GM21723 (cell line): ENCODE data around the gene CHST3.
"Not testable (repeated sequence)": the region's sequence is repeated elsewhere in the genome, so short reads cannot be mapped to it uniquely, and the experiment has no call there.

Source experiments
- ATAC-seq: cut with Tn5 transposase; IDR thresholded peaks from one replicate; pipeline ENCODE4 v1.9.1; 2021; ENCODE audit warnings: mild to moderate bottlenecking, moderate library complexity; ENCODE audit not compliant: unreplicated experiment

CHST3 gene

DNA sequence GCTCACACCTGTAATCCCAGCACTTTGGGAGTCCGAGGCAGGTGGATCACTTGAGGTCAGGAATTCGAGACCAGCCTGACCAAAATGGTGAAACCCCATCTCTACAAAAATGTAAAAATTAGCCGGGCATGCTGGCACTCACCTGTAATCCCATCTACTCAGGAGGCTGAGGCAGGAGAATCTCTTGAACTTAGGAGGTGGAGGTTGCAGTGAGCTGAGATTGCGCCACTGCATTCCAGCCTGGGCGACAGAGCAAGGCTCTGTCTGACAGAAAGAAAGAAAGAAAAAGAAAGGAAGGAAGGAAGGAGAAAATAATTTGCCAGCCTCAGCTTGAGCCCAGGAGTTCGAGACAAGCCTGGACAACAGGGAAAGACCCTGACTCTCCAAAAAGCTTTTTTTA lies 24.7 kb downstream of the CHST3 start:
- not testable (repeated sequence) for ATAC-seq

DNA sequence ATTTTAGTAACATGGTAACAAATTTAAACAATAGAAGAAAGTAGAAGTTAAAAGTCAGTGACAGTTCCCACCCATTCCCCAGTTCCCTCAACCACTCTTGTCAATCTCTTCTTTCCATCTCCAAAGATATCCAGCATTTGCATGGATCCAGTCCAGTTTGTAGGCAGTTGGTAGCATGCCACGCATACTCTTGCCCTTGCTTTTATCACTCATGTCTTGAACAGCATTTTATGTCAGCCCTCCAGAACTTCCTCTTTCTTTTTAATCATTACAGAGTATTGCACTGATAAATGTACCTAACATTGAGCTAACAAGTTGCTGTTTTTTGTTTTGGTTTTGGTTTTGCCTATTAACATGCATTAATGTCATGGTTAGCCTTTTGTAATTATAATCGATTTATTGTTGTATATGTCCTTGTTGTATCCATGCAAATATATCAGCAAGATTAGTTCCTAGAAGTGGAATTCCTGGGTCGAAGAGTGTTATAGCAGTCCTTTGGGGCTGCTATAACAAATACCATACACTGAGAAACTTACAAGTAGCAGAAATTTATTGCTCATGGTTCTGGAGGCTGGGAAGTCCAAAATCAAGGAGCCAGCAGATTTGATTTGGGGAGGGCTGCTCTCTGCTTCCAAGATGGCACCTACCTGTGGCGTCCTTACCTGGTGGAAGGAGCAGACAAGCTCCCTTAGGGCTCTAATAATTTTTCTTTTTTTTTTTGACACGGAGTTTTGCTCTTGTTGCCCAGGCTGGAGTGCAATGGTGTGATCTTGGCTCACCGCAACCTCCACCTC lies 25.7 kb downstream of the CHST3 start:
- ATAC-seq, result no peak

DNA sequence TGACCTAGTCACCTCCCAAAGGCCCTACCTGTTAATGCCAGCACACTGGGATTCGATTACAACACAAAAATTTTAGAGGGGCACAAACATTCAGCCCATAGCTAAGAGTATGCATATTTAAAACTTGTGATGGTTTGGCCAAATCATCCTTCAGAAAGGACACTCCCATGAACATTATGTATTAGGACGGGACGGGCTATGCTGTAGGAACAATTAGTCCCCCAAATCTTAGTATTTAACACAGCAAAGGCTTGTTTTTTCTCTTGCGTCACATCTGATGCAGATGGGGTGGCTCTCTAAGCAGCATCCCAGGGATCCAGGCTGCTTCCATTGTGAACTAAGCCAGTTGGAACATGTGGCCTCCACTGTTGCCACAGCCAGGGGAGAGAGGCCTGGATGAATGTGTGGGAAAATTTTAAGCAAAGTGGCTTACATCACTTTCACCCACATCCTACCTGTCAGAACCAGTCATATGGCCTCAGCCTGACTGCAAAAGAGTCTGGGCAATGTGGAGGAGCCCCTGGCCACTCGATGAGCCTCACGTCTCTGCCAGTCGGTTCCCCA lies 26.6 kb downstream of the CHST3 start:
- ATAC-seq, result no peak

DNA sequence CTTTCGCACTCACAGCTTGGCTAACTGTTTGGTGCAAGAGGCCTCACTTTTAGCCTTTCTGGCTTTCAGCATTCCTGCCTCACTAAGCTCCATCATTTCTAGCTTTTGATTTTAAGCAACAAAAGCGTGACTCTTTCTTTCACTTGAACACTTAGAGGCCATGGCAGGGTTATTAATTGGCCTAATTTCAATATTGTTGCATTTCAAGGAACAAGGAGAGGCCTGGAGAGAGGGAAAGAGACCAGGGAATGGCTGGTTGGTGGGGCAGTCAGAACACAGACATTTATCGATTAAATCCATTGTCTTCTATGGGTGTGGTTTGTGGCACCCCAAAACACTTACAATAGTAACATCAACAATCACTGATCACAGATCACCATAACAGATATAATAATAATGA lies 31.3 kb downstream of the CHST3 start:
- no peak for ATAC-seq

DNA sequence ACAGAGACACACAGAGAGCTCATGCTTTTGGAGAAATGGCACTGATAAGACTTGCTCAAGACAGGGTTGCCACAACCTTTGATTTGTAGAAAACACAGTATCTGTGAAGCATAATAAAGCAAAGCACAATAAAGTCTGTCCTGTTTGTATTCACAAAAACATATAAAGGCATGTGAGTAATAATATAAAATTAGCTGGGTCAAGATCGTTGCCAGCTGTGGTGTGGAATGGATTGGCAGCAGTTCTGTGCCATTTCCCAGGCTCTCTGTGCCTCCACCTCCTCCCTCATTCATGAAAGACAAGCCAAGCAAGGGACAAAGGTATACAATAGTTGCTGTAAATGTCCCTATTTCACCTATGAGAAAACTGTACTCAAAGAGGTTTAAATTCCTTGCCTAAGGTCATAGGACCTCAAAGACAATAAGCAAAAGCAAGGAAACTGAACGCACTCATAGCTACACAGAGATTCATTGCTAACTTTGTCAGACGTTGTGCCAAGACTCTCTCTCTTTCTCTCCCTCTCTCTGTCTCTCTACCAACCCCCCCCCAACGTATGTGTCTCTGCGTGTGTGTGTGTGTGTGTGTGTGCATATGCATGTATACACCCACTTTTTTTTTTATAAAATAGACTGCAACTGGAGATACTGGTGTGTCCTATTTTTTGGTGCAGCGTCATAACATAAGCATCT lies 31.8 kb downstream of the CHST3 start:
- ATAC-seq, result no peak

DNA sequence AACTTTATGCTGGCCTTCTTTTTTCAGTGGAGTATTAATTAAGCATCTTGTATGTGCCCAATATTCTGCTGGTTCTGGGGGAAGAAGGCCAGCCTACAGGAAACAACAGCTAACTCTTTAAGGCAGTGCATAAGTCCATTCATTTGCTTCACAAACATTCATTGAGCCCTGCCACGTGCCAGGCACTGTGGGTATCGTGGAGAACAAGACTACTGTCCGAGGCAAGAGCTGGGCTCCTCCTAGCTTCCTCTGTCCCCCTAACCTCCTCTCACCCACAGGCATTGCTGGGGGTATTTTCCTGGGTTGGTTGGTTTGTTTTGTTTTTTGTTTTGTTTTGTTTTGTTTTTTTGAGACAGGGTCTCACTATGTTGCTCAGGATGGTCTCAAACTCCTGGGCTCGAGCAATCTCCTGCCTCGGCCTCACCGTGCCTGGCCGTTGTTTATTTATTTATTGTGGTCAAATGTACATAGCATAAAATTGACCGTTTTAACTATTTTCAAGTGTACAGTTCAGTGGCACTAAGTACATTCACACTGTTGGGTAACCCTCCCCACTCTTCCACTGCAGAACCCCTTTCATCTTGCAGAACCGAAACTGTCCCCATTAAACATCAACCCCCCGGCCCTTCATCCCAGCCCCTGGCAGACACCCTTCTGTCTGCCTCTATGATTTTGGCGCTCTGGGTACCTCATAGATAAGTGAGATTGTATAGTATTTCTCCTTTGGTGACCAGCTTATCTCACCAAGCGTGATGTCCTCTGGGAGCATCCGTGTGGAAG lies 32.6 kb downstream of the CHST3 start:
- no peak for ATAC-seq

DNA sequence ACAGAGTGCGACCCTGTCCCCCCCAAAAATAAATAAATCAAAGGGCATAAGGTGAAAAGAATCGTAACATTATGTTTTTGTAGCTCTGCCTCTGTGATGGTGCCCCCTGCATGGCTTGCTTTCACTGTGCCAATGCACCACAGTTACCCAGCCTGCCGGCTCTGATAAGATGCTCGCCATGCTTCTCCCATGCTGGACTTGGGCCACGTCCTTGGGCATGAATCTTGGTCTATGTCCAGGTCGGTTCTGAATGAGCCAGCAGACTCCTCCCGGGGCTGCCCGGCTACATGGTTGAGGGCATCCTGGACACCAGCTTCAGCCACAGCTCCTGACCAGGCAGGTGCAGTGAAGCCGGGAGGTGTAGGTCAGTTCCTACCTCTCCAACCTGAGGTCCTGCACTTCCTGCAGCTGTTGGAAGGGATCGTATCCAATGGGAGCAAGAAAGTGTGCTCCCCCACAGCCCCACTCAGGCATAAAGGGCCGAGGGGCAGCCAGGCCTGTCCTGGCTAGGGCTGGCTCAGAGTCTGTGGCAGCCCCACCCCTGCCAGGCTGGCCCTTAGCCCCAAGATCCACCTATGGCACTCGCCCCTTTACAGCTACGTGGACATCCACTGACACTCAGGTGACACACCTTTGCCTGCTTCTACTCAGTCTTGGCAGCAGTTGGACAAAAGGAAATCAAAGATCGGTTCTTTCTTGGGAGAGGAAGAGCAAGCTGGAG lies 34.1 kb downstream of the CHST3 start:
- no peak for ATAC-seq

DNA sequence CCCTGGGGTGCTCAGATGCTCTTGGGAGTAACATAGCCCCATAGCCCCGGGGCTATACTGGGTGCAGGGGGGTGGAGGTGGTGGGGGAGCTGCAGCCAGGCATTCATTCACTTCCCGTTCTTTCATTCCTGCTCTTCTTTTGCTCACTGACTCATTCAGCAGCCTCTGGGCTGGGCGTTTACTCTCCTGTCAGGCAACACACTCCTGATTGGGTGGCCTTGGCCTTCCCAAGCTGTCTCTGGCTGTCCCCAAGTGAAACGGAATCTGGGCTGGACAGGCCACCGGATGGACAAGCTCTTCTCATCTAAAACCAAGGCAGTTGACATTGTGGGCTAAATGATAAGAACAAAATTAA lies 34.6 kb downstream of the CHST3 start:
- no peak for ATAC-seq

DNA sequence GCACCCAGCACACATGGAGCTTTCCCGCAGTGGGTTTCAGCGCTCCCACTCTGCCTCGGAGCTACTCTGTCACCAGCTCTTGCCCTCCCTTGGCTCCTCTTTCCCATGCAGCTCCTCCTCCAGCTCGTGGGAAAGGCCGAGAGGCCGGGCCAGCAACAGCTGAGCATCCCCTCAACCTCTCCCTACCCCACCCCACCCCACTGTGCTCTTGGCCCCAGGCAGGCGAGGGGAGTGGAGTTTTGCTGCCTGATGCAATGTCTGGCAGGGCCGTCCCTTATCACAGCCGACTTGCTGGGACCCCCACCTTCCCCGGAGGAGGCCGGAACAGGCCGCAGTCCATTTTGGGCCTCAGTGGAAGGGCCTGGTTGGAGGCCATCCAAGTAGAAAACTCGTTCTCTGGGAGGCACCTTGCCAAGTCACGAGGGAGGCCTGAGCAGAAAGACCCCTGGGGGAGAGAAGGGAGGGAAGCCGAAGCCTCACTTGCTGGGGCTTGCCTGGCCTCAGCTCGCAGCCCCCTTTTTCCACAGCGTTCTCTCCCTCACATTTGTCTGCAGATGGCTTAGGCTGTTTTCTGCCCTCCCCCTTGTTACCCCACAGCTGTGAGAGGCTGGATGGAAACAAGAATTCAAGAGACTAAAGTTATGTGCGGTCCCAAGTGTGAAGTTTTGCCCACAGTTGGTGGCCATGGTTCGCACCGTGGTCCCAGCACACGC lies 35.3 kb downstream of the CHST3 start:
- no peak for ATAC-seq

DNA sequence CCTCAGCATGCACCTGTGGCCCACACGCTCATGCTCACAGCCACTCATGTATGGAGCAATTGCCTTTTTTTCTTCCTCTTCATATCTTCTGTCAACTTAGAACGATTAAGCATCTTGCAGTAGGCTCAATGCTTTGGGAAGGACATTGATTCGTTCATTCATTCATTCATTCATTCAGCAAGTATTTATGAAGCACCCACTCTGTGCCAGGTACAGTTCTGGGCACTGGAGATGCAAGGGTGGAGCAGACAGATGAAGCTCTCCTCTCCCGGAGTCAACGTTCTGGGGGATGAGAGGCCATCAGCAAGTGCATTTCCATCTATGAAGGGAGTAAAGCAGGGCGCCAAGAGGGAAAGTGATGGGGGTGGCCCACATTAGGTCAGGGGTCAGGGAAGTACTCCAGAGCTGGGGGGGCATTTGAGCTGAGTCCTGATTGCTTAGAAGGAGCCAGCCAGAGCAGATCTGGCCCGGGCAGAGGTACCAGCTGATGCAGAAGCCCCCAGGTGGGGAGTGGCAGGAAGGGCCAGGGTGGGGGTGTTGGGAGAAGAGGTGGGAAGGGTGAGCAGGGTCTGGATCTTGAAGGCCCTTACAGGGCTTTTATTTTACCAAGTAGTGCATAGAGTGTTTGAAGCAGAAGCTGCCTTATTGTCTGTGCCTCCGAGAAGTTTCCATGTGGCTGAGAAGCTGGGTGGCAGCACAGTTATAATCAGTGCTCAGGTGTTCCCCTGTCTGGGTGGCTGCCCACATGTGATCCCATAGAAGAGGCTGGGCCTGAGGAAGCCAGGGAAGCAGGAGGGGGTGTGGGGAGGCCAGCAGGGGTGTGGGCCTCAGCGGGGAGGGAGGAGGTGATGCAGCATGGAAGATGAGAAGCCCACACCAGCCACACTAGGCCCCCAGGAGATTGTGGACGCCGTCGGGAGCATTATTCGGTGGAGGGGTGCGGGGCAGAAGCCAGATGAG lies 36.2 kb downstream of the CHST3 start:
- ATAC-seq, result no peak

DNA sequence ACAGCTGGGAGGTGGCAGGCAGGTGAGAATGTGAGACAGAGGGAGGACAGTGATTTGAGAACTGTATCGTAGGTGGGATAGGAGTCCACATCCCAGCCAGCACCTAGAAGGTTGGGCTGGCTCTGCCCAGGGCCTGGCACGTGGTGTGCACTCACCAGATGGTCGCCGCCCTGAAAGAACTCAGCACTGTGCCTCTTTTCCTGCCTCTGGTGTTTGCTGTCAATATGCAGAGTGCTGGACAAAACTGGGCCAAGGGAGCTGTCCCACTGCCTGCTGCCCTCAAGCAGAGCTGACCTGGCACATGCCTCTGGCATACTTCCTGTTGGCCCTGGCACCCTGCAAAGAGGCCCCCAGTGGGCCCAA lies 36.8 kb downstream of the CHST3 start:
- ATAC-seq, result no peak

DNA sequence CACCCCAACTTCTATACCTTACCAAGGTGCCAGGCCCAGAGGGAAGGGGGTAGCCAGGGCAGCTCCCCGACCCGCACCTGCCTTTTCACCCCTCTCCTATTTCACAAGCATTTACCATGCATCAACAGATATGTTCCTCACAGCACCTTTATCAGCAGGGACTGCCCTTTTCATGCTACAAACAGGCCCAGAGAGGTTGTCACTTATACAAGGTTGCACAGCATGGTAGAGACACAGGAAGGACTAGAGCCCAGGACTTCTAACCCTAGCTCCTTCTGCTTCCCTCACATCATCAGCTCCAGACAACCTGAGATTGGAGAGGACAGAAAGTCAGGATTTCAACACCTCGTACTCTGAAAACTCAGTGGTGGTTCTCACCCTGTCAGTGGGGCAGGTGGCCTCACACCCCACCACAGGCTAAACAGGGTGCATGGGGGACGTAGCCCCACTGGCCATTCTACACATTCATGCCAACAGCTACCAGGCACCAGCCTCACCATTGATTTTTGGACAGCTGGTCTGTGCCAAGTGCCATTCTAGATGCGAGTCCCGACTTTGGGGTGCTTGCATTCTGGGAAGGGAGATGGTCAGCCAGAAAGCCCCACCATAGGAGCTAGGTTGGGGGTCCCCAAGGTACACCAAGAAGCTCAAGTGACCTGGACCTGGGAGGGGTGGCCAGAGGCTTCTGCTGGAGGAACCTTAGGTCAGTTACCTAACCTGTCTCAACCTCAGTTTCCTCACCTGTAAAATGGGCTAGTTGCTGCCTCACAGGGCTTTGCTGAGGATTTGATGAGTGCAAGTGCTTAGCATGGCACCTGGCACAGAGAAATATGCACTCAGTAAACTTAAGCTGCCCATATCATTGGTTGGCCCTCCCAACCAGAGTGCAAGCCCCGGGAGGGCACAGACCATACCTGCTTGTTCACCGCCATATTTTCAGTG lies 38.4 kb downstream of the CHST3 start:
- no peak for ATAC-seq

DNA sequence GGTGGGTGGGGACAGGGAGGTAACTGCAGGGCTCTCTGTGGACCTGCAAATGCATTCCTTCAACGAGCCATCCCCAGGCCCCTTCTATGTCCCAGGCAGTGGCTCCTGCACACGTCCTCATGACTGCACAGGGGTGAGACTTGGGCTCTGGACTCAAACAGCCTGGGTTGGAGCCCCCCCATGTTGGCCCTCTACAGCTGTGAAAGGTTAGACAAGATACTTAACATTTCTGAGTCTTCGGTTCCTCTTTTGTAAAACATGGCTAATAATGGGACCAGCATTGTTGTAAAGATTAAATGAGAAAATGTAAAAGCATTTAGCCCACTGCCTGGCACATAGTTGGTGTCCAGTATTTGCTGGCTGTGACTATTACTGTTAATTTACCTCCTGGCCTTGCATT lies 41.8 kb downstream of the CHST3 start:
- no peak for ATAC-seq

DNA sequence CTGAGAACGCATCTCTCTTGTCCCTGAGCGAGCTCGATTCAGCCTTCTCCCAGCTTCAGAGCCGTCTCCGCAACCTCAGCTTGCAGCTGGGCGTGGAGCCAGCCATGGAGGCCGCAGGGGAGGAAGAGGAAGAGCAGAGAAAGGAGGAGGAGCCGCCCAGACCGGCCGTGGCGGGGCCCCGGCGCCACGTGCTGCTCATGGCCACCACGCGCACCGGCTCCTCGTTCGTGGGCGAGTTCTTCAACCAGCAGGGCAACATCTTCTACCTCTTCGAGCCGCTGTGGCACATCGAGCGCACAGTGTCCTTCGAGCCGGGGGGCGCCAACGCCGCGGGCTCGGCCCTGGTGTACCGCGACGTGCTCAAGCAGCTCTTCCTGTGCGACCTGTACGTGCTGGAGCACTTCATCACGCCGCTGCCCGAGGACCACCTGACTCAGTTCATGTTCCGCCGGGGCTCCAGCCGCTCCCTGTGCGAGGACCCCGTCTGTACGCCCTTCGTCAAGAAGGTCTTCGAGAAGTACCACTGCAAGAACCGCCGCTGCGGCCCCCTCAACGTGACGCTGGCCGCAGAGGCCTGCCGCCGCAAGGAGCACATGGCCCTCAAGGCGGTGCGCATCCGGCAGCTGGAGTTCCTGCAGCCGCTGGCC lies 43.2 kb downstream of the CHST3 start:
- no peak for ATAC-seq

DNA sequence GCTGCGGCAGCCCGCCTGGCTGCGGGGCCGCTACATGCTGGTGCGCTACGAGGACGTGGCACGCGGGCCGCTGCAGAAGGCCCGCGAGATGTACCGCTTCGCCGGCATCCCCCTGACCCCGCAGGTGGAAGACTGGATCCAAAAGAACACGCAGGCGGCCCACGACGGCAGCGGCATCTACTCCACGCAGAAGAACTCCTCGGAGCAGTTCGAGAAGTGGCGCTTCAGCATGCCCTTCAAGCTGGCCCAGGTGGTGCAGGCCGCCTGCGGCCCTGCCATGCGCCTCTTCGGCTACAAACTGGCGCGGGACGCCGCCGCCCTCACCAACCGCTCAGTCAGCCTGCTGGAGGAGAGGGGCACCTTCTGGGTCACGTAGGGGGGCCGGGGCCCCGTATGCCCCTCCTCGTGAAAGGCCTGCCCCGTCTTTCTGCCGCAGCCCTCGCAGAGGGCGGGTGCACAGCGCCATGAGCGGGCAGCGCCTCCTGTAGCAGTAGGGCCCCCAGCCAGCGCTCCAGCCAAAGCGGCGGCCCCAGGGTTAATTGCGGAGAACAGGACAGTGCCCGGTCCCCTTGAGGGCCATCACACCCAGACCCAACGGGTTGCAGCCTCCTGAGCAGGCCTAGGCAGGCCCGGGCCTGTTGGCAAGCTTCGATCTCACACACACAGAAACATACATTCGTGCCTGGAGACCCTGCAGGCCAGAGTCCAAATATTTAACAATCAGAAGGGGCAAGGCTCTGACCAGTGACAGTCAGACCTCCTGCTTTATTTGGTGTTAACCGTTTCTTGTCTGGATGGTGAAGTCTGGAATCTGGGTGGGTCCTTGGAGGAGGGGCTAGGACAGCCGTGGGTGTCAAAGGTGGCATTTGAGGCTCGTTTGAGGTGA lies 44.1 kb downstream of the CHST3 start:
- ATAC-seq, result no peak

DNA sequence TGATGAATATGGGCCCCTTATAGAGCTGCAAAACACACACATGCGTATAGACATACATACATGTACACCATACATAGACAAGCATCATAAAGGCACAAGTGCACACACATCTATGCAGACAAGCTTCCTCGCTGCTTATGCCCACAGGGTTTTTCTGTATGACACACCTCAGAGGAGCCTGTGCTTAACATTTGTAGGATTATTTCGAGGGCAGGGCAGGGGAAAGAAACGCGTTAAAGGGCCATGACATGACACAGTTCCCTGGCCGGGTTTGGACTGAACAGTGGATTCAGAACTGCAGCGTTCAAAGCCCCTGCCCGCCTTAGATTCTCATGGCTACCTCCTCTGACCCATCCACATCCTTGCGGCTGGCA lies 44.8 kb downstream of the CHST3 start:
- ATAC-seq, result no peak
